ENCODE results near the gene LAMA5. TPM values are rescaled to one million over a fixed set of nuclear protein-coding genes. Genes with fewer than 3 reads are reported as not detected.
"Not testable (repeated sequence)": the region's sequence is repeated elsewhere in the genome, so short reads cannot be mapped to it uniquely, and the experiment has no call there.

The LAMA5 gene
- total RNA-seq, 8 experiments from 2014 or later: 9.7 to 45.4 (median 24.9) TPM

DNA sequence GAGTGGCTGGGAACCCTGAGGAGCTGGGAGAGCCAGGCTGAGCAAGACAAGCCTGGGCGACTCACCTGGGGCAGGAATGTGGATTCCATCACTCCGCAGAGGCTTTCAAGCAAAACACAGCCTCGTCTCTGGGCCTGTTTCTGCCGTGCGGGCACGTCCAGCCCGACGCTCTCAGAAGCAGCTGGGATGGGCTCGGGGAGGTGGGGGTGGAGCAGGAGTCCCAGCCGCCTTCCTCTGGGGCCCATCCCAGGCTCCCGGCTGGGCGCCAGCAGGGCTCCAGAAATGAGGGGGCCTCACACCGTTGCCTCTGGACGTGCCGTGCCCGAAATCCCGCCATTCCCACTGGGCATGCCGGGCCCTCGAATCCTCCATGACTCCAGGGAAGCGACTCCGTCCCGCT is 11.1 kb upstream of the LAMA5 start:
- ATAC-seq (replicated peaks in 6 of 8): no peak
- WGBS, 10 experiments: 71% methylated on average over 5 of the region's 22 CpGs; no CpG with 5 or more reads in 9 of the 10 experiments
- H3K27ac ChIP-seq: no peak overlapping the region
- in situ Hi-C loops (cut with MboI; ENCODE audit: low pct_unique_long_range_greater_than_20kb in 2 of 9, low sequenced_read_pairs in 9 of 9, unreplicated experiment in 9 of 9): loop anchor here in 2 of 9 experiments (25.0 kb wide), 2 partner anchors 91 to 191 kb away; partner anchors contain the start of gene MTG2 (in 1 of the 2)
- H3K4me3 ChIP-seq: no peak overlapping the region
- H3K4me1 ChIP-seq (replicated peaks in 1 of 2): peaks cover 15 to 22% of the 10 kb centered on the region in 2 donors

DNA sequence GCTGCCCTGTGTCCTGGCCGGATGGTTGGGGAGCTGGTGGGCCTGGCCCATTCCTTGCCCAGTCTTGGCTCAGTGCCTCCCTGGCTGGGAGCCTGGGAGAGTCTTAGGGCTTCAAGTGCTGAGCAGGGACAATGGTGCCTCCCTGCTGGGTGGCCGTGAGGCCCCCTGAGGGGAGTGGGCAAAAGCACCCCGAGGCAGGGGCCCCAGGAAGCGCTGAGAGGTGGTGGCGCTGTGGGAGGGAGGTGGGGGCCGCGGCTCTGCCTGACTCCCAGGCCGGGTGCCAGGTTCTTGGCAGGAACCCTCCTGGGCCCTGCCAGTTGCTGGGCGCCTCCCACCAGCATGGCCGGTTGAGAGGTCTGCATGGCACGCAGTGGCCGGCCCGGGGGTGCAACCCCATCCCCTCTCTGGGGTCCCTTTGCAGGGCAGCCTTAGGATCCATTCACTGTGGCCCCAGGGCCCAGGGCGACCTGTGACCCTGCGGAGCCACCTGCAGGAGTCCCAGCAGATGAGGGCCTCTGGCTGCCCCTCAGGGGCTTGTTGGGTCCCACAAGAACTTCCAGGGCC is 10.6 kb upstream of the LAMA5 start:
- Histone ChIP-seq H3K4me1 (replicated peaks in 1 of 2) (peaks cover 15 to 22% of the 10 kb centered on the region in 2 donors), H3K4me3 (no peak overlapping the region), H3K27ac (no peak overlapping the region)
- 80 to 100% (median 100%) methylated on average over 1 to 2 of the region's 15 CpGs; no CpG with 5 or more reads in 7 of the 10 experiments for WGBS, 10 experiments
- ATAC-seq (replicated peaks in 6 of 8): peak in 2 of 8 experiments; percentile 21 to 26
- in situ Hi-C loops (cut with MboI; ENCODE audit: low pct_unique_long_range_greater_than_20kb in 2 of 9, low sequenced_read_pairs in 9 of 9, unreplicated experiment in 9 of 9): loop anchor here in 2 of 9 experiments (25.0 kb wide), 2 partner anchors 90 to 190 kb away; partner anchors contain the start of gene MTG2 (in 1 of the 2)

DNA sequence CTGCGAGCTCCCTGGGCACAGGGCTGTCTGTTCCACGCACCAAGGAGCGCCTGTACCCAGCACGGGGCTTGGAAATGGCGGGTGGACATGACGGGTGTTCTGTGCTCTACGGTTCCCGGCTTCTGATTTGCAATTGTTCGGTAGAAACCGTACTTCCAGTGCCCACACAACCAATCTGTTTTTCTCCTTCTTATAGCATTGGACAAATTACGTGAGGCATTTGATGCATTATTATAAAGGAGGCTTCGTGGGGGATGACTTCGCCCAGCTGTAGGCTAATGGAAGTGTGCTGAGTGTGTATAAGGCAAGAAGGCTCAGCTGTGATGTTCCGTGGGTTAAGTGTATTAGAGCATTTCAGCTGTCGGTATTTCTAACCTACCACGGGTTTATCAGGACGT is 10.0 kb upstream of the LAMA5 start:
- whole genome bisulfite sequencing, 10 experiments: 58 to 100% (median 92%) methylated on average over 1 to 15 of the region's 17 CpGs; no CpG with 5 or more reads in 1 of the 10 experiments
- Histone ChIP-seq H3K27ac (no peak overlapping the region), H3K4me3 (no peak overlapping the region), H3K4me1 (replicated peaks in 1 of 2) (peaks cover 15 to 20% of the 10 kb centered on the region in 2 donors)
- no peak for ATAC-seq (replicated peaks in 6 of 8)
- in situ Hi-C loops (cut with MboI; ENCODE audit: low pct_unique_long_range_greater_than_20kb in 2 of 9, low sequenced_read_pairs in 9 of 9, unreplicated experiment in 9 of 9): loop anchor here in 2 of 9 experiments (25.0 kb wide), 2 partner anchors 90 to 190 kb away; partner anchors contain the start of gene MTG2 (in 1 of the 2)

DNA sequence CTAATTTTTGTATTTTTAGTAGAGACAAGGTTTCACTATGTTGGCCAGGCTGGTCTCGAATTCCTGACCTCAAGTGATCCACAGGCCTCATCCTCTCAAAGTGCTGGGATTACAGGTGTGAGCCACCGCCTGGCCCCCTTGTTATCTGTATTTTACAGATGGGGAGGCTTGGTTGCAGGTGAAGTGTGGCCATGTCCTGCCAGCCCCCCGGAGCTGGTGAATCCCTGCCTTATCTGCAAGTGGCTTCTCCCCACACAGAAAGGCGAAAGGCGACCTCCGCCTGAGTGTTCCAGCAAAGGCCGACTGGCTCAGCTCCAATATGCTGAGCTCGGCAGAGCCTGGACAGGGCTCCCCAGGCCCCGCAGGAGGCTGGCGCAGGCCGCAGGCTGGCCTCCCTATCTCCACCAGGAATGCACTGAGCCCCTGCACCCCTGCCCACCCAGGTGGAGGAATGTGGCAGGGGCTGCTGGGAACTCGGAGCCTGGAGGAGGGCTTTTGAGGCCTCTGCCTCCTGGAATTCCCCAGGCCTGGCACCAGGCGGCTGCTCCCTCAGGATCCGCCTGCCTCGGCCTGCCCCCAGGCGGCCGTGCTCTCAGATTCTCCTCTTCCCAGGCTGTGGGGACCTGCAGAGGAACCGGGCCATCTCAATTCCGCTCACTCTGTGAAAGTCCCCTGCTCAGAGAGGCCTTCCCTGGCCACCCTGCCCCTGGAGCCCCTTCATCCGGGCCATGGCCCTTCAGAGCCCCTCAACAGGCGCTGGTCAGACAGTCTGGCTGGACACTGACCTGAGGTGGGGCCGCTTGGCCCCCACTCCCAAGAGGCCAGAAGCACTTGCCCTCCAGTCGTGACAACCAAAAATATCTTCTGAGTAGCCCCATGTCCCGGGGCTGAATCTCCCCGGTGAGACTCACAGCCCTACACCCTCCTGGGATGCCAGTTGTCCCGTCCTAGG is 9.3 kb upstream of the LAMA5 start:
- in situ Hi-C loops (cut with MboI; ENCODE audit: low pct_unique_long_range_greater_than_20kb in 2 of 9, low sequenced_read_pairs in 9 of 9, unreplicated experiment in 9 of 9): loop anchor here in 2 of 9 experiments (25.0 kb wide), 2 partner anchors 89 to 189 kb away; partner anchors contain the start of gene MTG2 (in 1 of the 2)
- peaks cover 15 to 20% of the 10 kb centered on the region in 2 donors for H3K4me1 ChIP-seq (replicated peaks in 1 of 2)
- peak overlapping the region in 1 of 2 donors; percentile 34 for H3K27ac ChIP-seq
- WGBS, 10 experiments: 80% methylated on average over 1 of the region's 26 CpGs; no CpG with 5 or more reads in 9 of the 10 experiments
- no peak overlapping the region for H3K4me3 ChIP-seq
- peak; percentile 9 to 77 (median 54) for ATAC-seq (replicated peaks in 6 of 8)

DNA sequence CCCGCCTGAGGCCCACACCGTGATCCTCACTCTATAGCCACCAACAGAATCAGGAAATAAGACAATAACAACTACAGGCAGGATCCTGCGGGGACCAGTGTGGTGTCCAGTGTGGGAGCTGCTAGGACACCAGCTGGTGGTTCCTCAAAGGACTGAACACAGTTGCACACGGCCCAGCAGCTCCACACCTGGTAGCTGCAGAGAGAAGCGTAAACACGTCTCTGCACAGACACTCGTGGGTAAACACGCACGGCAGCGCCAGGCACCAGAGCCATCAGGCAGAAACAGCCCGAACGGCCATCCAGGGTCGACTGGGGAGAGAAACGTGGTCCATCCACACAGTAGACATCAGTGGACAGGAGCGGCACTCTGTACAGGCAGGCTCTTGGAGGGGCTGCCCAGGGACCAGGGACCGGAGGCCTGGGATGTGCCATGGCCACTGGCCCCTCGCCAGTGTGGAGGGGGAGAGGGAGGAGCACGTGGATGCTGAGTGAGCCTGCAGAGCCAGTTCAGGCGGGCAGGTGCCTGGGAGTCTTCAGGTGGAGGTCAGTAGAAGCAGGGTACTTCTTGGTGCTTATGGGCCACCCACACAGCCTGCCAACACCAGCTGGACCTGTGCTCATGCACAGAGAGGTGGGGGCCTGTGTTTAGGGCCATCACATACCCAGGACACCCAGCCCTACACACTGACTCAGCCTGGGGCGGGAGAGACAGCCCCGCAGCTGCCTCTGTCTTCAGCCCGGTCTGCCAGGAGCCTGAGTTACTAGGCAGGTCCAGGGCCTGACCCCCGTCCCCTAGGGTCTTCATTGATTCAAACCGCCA is 7.4 kb upstream of the LAMA5 start:
- H3K27ac ChIP-seq: peak overlapping the region in 1 of 2 donors; percentile 66
- 23 to 100% (median 77%) methylated on average over 1 to 10 of the region's 24 CpGs; no CpG with 5 or more reads in 6 of the 10 experiments for WGBS, 10 experiments

DNA sequence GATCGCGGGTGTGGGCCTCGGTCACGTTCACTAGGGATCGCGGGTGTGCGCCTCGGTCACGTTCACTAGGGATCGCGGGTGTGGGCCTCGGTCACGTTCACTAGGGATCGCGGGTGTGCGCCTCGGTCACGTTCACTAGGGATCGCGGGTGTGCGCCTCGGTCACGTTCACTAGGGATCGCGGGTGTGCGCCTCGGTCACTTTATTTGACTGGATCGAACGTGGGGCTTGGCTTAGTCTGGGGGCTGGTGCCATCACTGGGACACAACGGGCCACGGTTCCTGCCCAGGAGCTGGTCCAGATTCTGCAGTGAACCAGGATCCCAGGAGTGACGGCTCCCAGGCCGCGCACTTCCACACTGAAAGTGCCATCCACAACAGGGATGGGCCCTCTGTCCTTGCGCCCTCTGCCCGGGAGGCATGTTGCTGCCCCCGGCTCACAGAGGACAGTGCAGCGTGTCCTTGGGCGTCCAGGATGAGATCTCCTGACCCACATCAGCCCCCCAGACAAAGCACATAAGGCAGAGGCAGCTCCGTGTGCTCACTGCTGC is 6.6 kb upstream of the LAMA5 start:
- Histone ChIP-seq H3K27ac (peak overlapping the region in 1 of 2 donors; percentile 2), H3K4me1 (replicated peaks in 1 of 2) (peaks cover 36 to 42% of the 10 kb centered on the region in 2 donors)
- ATAC-seq (replicated peaks in 6 of 8); H3K4me3 ChIP-seq; in situ Hi-C loops (cut with MboI; ENCODE audit: low pct_unique_long_range_greater_than_20kb in 2 of 9, low sequenced_read_pairs in 9 of 9, unreplicated experiment in 9 of 9): not testable (repeated sequence)
- 80 to 100% (median 100%) methylated on average over 1 to 3 of the region's 40 CpGs; no CpG with 5 or more reads in 6 of the 10 experiments for WGBS, 10 experiments

More for the DNA sequence above, 7.4 kb upstream of the LAMA5 start:
- ATAC-seq (replicated peaks in 6 of 8): peak in 7 of 8 experiments; percentile 28 to 77 (median 40)
- peaks cover 28 to 33% of the 10 kb centered on the region in 2 donors for H3K4me1 ChIP-seq (replicated peaks in 1 of 2)
- in situ Hi-C loops (cut with MboI; ENCODE audit: low pct_unique_long_range_greater_than_20kb in 2 of 9, low sequenced_read_pairs in 9 of 9, unreplicated experiment in 9 of 9): loop anchor here in 2 of 9 experiments (25.0 kb wide), 2 partner anchors 87 to 187 kb away; partner anchors contain the start of gene MTG2 (in 1 of the 2)
- no peak overlapping the region for H3K4me3 ChIP-seq

DNA sequence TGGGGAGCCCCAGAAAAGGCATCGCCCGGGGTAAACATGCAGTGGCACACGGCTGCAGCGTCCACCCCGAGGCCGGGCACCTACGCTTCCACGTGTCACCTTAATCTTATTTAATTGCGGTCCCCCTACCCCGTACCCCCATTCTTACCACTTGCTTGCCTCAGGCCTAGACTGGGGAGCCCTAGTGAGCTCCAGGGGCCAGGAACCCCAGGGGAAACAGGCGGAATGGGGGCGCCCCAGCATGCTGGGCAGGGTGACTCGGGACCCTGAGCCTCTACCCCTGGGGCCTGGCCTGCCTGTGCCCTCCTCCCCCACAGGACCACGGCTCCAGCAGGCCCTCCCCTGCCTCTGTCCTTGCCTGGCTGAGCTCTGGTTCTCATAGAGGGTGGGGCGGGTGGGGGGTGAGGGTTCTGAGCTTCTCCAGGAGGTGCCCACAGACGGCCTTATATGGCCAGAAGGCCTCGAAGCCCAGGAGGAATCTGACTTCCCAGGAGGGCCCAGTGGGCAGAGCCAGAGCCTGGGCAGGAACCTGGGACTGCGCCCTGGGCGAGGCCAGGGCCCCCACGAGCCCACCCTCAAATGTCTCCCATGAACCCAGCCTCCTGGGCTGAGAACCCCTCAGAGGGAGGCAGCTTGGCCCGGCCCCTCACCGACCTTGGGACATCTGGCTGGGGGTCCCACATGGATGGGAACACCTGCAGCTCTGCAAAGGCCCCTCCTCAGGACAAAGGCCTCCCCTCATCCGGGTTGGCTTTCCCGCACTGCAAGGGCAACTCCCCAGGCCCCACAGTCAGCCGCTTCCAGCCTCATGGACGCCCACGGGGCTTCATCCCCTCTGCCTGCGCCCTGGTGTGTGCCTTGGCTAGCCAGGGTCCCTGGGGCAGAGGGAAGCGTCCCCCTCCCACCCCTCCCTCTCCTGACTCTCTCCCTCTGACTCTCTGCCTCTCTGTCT is 5.2 kb upstream of the LAMA5 start:
- Histone ChIP-seq H3K4me3 (no peak overlapping the region), H3K27ac (no peak overlapping the region), H3K4me1 (replicated peaks in 1 of 2) (peaks cover 50 to 56% of the 10 kb centered on the region in 2 donors)
- 46 to 95% (median 77%) methylated on average over 1 to 5 of the region's 29 CpGs; no CpG with 5 or more reads in 4 of the 10 experiments for WGBS, 10 experiments
- in situ Hi-C loops (cut with MboI; ENCODE audit: low pct_unique_long_range_greater_than_20kb in 2 of 9, low sequenced_read_pairs in 9 of 9, unreplicated experiment in 9 of 9): no loop called here
- no peak for ATAC-seq (replicated peaks in 6 of 8)

DNA sequence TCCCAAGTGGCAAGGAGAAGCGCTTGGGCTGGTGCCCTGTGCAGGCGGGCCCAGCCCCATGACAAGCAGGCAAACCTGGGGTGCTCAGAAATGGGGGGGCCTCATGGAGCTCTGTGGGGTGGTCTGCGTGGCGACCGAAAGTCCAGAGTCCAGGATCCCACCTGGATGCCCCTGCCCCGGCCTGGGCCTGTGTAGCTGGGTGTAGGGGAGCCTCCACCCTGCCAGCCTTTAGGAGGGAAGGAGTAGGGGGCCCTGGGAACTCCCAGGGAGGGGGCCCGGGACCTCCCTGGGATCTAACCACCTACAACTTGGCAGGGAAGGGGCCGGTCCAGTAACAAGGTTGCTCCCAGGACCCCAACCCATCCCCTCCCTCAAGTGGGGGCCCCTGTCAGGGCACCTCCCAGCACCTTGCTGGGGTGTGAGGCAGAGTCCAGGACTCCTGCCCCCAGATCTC is 4.5 kb upstream of the LAMA5 start:
- no peak overlapping the region for H3K4me3 ChIP-seq
- no peak for ATAC-seq (replicated peaks in 6 of 8)
- H3K27ac ChIP-seq: no peak overlapping the region
- in situ Hi-C loops (cut with MboI; ENCODE audit: low pct_unique_long_range_greater_than_20kb in 2 of 9, low sequenced_read_pairs in 9 of 9, unreplicated experiment in 9 of 9): no loop called here
- 86 to 89% methylated on average over 2 to 3 of the region's 8 CpGs; no CpG with 5 or more reads in 8 of the 10 experiments for WGBS, 10 experiments
- H3K4me1 ChIP-seq (replicated peaks in 1 of 2): peaks cover 50 to 54% of the 10 kb centered on the region in 2 donors

DNA sequence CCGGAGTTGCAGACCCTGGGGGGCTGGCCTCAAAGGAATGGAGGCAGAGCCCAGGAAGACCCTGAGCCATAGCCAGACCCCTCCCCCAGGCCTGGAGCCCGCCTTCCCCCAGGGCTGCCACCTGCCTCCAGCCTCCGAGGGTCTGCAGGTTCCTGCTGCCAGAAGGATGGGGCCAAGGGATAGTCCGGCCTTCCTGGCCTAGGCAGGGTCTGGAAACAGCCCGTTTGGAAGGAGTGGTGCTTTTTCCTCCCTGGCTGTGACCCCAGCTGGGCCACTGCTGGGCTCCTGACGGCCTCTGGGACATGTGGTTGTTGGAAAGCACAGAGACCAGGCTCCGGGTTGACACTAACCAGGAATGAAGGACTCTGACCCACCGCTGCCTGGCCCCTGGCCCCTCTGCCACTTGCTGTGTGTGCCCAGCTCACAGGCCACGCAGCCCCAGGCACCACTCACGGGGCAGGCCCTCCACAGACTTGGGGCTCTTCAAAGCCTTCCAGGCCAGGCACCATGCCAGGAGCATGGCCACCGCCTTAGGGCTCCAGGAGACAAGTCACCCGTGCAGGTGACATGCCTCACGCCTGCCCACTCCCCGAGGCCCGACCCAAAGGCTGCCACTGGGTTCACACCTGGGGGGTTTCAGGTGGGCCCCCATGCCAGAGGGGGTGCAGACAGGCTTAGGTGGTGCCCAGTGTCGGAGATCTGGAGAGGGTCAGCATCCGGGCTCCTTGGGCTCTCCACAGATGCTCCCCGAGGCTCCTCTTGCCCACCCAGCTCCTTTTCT is 3.9 kb upstream of the LAMA5 start:
- WGBS, 10 experiments: 33 to 96% (median 66%) methylated on average over 1 to 5 of the region's 18 CpGs; no CpG with 5 or more reads in 4 of the 10 experiments
- no peak overlapping the region for H3K27ac ChIP-seq
- in situ Hi-C loops (cut with MboI; ENCODE audit: low pct_unique_long_range_greater_than_20kb in 2 of 9, low sequenced_read_pairs in 9 of 9, unreplicated experiment in 9 of 9): no loop called here
- no peak for ATAC-seq (replicated peaks in 6 of 8)
- no peak overlapping the region for H3K4me3 ChIP-seq
- peaks cover 49 to 50% of the 10 kb centered on the region in 2 donors for H3K4me1 ChIP-seq (replicated peaks in 1 of 2)

DNA sequence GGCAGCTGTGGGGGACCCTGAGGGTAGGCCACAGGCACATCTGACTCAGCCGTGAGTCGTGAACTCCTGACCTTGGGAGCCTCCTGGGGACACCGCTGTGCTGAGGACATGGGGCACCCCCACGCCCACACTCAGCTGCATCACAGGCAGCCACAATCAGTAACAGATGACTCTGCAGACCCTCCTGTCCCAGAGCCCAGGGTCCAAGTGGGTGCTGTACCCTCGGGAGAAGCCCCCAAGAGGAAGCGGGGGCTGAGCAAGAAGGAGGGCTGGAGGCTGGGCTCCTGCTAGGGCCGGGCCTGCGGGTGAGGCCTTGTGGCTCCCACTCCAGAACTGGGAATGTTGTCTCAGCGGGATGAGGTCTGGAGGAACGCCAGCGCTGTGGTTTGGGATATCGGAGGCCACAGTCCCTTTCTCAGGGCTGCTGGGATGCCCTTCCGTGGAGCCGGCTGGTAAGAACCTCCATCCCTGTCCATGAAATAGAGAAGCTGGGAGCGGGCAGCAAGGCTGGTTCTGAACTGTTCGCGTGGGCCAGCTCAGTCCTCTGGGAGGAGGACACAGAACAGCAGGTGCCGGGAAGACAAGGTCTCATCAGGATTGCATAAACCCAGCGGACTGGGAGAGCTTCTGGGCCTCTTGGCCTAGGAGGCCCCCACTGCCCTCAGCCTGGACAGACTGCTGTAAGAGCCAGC is 3.1 kb upstream of the LAMA5 start:
- Histone ChIP-seq H3K27ac (no peak overlapping the region), H3K4me1 (replicated peaks in 1 of 2) (peaks cover 54 to 55% of the 10 kb centered on the region in 2 donors), H3K4me3 (no peak overlapping the region)
- WGBS, 10 experiments: 5 to 79% (median 43%) methylated on average over 2 to 8 of the region's 19 CpGs; no CpG with 5 or more reads in 6 of the 10 experiments
- ATAC-seq (replicated peaks in 6 of 8): peak in 1 of 8 experiments; percentile 2
- in situ Hi-C loops (cut with MboI; ENCODE audit: low pct_unique_long_range_greater_than_20kb in 2 of 9, low sequenced_read_pairs in 9 of 9, unreplicated experiment in 9 of 9): no loop called here
